Epidermal melanocyte (primary cell): ENCODE results near the gene PIH1D1.

ENCODE experiments used
- DNase-seq: peaks from one replicate; pipeline ENCODE4 v3.0.0; 2011; ENCODE audit warnings: low spot score; ENCODE audit not compliant: insufficient read length

The PIH1D1 gene

DNA sequence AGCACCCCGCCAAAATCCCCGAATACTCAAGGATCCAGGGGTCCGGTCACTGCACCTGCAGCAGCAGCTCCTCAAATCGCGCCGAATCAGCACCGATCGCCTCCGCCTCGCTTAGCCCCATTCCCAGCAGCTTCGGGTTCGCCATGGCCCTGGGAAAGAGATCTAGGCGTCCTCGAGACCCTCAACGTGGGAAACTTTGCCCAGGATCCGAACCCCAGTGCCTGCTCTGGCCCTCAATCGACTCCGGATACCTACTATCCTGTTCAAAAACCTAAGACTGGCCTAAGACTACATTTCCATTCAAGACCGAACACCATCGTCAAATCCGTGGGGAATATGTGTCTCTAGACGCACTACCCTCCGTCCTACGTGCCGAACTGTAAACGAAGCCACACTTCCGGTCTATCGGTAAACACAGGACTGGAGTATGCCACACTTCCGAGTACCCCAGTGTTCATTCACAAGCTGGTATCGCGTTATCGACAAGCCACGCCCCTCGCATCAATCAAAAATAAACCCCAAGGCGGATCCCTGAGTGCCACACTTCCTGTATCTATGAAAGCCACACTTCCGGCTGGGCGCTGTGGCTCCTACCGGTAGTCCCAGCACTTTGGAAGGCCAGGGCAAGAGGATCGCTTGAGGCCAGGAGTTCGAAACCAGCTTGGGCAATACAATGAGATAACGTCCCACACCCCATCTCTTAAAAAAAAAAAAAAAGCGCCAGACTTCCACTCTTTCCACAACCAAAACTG lies at the start of gene PIH1D1:
PIH1D1 (minus strand) TSS at position 385 of the 752 bp plus-strand sequence; CDS start at position 145, 240 bp downstream.
- peak; percentile 95 for DNase-seq

- no peak for DNase-seq
These were observed 47.5 kb upstream of the PIH1D1 start for GRCh38 chr19:49499030-49499670.

- DNase-seq = no peak
These were observed 46.9 kb upstream of the PIH1D1 start for GRCh38 chr19:49498475-49498874.

- no peak for DNase-seq
These were observed 46.1 kb upstream of the PIH1D1 start for GRCh38 chr19:49497789-49498103.

DNA sequence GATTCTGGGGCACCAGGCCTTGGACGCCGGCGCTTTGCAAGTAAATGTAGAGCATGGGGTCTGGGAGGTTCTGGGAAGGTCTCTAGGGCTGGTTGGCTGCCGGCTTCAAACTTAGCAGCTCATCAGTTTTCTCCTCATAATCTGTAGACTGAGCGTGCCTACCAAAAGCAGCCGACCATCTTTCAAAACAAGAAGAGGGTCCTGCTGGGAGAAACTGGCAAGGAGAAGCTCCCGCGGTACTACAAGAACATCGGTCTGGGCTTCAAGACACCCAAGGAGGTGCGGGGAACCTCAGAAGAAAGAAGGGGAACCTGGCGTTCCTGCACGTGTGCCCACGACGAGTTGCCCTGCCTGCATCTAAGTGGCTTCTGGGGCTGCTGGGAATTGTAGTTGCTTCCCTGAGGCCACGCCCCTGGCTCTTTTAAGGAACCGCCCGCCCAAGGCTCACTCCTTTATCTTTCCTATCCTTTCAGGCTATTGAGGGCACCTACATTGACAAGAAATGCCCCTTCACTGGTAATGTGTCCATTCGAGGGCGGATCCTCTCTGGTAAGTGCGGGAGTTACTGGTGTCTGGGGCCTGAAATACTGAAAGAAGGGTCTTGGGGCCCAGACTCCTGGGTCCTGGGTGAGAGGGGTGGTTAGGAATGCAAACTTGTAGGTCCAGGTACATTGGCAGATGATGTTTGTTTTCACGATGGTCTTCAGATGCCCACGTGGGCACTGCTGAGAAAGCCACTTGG lies 45.6 kb upstream of the PIH1D1 start:
- DNase-seq = peak; percentile 68

DNA sequence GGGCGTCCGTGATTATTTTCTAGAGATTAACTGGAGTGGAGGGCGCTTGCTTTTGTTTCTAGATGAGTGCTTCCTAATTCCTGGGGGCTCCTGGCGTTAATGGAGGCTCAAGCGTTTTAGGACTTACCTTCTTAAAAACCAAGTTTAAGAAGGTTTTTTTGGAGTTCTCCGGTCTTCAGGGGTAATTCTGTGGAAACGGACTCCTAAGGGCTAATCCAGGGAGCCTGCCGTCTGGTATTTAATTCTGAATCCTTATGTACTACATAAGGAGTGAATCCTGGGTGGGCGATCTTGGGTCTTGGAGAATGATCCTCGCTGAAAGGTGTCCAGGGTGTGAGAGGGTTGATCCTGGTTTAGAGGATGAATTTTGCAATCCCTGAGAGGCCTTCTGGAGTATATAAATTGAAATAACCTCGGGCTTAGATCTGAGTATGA lies 45.0 kb upstream of the PIH1D1 start:
- no peak for DNase-seq

DNA sequence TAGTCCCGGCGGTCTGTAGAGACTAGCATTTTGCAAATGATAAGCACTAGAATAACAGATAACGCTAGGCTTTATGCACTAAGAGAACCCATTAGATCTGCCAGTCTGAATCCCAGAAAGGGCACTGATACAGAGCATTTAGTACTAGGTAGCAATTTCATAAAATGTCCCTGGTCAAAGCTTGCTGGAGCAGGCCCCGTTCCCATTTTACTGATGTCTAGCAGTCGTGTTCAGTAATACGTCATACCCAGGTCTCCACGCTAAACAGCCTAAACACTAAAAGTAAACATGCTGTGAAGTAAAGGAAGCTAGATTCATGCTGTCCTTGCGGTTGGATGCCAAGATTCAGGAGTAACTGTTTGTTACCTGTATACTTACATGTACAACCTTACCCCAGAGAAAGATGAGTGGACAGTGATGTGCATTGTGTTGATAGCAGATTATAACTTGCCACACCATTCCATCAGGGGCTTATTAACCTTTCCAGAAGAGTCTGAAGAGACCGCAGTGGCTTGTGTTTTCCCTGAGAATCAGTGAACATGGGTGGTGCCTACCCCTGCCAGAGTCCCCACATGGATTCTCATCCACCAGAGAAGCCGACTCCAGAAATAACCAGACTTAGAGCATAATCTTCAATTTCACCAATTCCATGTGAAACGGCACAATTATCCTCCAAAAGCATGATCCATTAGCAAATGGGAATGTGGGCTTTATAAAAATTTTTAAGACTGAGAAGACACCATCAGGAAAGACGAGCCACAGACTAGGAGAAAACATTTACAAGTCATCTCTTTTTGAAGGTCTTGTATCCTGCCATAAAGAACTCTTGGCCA lies 41.2 kb upstream of the PIH1D1 start:
- DNase-seq = no peak

GRCh38 chr19:49491804-49492572 lies 40.4 kb upstream of the PIH1D1 start:
- no peak for DNase-seq

DNA sequence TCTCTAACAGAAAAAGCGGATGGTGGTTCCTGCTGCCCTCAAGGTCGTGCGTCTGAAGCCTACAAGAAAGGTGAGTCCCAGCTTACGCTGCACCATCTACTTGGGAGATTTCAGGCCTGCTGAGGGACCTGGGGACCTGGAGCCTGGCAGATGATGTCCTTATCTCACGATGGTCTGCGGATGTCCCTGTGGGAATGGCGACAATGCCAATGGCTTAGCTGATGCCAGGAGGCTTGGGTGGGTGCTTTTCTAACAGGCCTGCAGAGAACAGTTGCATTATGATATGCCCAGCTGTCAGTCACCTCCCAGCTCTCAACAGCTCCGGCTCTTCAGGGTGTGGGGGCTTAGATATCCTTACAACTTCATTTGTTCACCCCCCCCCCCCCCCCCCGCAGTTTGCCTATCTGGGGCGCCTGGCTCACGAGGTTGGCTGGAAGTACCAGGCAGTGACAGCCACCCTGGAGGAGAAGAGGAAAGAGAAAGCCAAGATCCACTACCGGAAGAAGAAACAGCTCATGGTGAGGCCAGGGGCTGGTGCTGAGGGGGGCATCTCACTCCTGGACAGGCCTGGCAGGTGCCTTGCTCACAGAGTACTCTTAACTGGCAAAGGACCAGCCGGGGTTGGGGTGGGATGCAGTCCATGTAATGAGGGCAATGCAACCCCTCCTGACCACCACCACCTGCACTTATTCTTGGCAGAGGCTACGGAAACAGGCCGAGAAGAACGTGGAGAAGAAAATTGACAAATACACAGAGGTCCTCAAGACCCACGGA lies 39.6 kb upstream of the PIH1D1 start:
- no peak for DNase-seq

DNA sequence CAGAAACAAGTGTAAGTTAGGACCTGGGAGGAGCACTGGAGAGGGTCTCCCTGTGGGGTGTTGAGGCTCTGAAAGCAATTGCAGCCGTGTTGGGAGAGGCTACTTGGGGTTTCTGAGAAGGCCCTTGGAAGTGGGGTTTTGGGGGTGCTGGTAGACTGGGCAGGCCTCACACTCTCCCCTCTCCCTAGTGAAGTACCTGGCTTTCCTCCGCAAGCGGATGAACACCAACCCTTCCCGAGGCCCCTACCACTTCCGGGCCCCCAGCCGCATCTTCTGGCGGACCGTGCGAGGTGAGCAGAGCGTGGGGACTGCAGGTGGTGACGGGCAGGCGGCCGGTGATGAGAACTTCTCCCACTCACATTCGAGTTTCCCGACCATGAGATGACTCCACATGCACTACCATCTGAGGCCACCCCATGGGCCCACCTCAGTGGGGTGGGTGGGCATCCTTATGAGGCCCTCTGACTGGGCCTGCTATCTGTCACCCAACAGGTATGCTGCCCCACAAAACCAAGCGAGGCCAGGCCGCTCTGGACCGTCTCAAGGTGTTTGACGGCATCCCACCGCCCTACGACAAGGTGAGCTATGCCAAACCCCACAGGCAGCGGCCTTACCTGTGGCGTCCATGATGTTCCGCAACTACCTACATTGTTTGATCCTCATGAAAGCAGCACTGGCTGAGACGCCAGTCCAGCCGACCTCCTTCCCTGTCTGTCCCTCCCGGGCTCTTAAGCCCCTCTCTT lies 38.8 kb upstream of the PIH1D1 start:
- DNase-seq = no peak

DNA sequence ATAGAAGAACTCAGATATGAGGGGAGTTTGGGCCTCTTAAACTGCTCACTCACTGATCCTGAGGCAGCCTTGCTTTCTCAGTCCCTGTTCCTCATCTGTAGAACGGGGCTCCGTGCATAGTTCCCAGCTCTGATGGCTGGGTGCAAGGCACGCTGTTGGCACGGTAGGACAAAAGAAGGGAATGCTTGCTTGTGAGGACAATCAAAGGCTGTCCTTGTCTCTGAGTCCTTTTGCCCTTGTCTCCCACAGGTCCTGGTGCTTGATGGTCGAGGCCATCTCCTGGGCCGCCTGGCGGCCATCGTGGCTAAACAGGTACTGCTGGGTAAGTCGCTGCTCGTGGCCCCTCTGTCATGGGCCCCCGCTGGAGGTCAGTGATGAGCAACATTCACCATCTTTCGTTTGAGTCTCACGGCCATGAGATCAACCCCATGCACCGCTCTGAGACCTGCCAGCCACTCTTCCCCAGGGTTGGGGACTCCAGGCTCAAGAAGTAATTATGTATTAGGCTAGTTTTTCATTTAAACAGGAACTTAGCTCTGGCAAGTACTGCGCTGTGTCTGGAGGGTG lies 38.1 kb upstream of the PIH1D1 start:
- no peak for DNase-seq

DNA sequence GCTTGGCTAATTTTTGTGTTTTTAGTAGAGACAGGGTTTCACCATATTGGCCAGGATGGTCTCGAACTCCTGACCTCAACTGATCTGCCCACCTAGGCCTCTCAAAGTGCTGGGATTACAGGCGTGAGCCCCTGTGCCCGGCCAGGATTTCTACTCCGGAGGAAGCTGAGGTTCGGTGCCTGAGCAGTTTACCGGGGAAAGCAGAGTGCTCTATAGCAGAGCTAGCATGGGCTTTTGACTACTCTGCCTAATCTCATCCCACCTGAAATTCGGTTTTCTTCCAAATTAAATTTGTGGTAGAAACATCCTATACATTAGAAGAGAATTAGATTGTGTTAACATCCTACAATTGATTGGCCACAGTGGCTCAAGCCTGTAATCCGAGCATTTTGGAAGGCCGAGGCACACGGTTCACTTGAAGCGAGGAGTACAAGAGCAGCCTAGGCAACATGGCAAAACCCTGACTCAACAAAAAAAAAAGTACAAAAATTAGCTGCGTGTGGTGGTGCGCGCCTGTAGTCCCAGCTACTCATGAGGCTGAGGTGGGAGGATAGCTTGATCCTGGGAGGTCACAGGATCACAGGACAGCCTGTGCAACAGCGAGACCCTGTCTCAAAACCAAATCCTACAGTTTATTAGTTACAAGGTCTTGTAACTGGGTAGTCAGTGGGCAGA lies 37.4 kb upstream of the PIH1D1 start:
- no peak for DNase-seq

- DNase-seq = no peak
These were observed 36.6 kb upstream of the PIH1D1 start for GRCh38 chr19:49488046-49488862.

DNA sequence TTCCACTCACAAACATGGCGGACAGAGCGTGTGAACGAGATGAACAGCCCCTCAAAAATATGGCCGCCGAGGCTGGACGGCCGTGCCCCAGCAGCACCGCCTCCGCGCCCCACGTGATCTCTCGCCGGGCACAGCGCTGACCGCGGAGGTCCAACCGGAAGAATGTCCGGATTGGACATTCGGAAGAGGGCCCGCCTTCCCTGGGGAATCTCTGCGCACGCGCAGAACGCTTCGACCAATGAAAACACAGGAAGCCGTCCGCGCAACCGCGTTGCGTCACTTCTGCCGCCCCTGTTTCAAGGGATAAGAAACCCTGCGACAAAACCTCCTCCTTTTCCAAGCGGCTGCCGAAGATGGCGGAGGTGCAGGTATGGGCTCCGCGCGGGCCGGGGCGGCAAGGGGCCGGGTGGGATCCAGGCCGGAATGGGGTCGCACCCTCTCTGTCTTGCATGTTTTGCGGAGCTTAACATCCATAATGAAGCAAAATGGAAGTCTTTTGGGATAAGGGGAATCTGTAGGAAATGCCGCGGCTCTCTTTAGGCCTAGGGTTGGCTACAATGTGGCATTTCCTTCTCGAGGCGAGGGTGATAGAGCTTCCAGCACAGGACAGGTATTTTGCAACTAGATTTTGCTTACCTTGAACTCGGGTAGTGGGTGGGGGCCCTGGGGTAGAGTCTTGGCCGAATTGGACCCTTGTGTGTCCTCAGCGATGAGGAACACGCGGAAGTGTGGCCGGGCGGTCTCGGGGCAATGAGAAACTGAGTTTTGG lies 35.8 kb upstream of the PIH1D1 start, which contains the start of gene RPL13A:
RPL13A (plus strand) TSS at position 332 of the 769 bp plus-strand sequence; CDS start at position 354, 22 bp downstream.
- DNase-seq = peak; percentile 91

DNA sequence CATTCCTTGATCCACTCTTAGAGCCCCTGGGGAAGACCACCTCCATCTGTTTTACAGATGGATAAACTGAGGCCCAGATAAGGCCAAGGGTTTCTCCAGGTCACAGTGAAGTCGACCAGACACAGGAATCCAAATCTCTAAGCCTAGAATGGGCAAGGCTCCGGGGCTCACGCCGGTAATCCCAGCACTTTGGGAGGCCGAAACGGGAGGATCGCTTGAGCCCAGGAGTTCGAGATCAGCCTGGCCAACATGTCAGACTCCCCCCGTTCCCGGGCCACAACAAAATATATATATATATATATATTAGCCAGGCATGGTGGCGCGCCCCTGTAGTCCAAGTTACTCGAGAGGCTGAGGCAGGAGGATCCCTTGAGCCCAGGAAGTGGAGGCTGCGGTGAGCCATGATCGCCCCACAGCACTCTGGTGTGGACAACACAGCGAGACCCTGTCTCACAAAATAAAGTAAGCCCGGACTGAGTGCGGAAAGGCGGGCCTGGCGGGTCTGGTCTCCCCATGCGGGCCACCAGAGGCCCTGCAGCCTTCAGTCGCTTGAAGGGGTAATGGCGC lies 35.2 kb upstream of the PIH1D1 start:
- DNase-seq = no peak

GRCh38 chr19:49486232-49486631 lies 34.6 kb upstream of the PIH1D1 start:
- no peak for DNase-seq
